GM12865 (cell line): ENCODE data around the gene AGL.
"Not testable (repeated sequence)": the region's sequence is repeated elsewhere in the genome, so short reads cannot be mapped to it uniquely, and the experiment has no call there.

Experiments
- DNase-seq: peaks from one replicate; pipeline ENCODE4 v3.0.0; 2010; ENCODE audit warnings: low read depth
- H3K4me3 ChIP-seq: 2 replicates; pipeline ENCODE4 v1.5.1; 2011; ENCODE audit warnings: mild to moderate bottlenecking, low read depth, low read length, control low read depth
- TF ChIP-seq, protein P1 (sequence below): IDR thresholded peaks from 2 replicates; pipeline ENCODE4 v1.5.1; 2011; ENCODE audit warnings: low read length, control low read depth, low read depth, inconsistent platforms; ENCODE audit not compliant: insufficient read depth; ENCODE audit errors: missing control alignments

AGL gene

GRCh38 chr1:99877568-99877967 is 27.4 kb downstream of the AGL start:
- H3K4me3 ChIP-seq, result no peak overlapping the region
- DNase-seq, result no peak
- TF ChIP-seq, protein P1, sequence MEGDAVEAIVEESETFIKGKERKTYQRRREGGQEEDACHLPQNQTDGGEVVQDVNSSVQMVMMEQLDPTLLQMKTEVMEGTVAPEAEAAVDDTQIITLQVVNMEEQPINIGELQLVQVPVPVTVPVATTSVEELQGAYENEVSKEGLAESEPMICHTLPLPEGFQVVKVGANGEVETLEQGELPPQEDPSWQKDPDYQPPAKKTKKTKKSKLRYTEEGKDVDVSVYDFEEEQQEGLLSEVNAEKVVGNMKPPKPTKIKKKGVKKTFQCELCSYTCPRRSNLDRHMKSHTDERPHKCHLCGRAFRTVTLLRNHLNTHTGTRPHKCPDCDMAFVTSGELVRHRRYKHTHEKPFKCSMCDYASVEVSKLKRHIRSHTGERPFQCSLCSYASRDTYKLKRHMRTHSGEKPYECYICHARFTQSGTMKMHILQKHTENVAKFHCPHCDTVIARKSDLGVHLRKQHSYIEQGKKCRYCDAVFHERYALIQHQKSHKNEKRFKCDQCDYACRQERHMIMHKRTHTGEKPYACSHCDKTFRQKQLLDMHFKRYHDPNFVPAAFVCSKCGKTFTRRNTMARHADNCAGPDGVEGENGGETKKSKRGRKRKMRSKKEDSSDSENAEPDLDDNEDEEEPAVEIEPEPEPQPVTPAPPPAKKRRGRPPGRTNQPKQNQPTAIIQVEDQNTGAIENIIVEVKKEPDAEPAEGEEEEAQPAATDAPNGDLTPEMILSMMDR, result no peak

DNA sequence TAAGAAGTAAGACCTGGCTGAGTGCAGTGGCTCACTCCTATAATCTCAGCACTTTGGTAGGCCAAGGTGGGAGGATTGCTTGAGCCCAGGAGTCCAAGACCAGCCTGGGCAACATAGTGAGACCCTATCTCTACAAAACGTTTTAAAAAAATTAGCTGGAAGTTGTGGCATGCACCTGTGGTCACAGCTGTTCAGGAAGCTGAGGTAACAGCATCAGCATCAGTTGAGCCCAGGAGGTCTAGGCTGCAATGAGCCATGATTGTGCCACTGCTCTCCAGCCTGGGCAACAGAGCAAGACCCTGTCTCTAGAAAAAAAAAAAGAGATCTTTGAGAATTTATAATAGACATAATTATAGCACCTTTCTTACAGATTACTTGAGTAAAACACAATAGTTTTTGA is 36.0 kb downstream of the AGL start:
- TF ChIP-seq, protein P1, result no peak
- no peak overlapping the region for H3K4me3 ChIP-seq
- no peak for DNase-seq

DNA sequence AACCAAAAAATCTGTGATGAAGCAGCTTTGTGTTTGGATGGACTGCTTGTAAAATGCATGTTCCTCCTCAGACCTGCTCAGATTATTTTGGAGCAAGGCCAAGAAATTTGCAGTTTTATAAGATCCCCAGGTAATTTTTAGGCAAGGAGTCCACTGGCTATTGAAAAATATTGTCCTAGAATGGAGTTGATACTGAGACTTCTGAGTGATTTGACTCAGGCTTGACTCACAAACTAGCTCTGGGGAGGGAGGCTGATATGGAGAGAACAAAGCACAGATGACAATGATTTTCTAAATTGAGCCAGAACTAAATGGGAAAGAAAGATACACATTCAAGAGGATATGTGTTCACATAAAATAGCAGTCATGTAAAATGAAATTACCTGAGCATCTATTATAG is 36.7 kb downstream of the AGL start:
- TF ChIP-seq, protein P1, result no peak
- H3K4me3 ChIP-seq, result no peak overlapping the region
- no peak for DNase-seq

DNA sequence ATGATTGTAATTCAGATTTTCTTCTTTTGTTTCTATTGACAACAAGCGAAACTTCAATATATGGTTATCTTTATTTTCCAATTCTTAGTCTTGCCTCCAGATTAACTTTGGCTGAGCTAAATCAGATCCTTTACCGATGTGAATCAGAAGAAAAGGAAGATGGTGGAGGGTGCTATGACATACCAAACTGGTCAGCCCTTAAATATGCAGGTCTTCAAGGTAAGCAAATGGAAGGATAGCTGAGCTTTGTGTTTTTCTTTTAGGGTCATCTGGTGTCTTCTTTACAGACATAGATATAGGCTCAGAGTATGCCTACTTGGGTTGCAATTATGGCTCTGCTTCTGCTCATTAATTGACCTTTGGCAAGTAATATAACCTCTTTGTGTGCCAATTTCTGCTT is 37.7 kb downstream of the AGL start:
- TF ChIP-seq, protein P1, result no peak
- DNase-seq, result no peak
- no peak overlapping the region for H3K4me3 ChIP-seq

DNA sequence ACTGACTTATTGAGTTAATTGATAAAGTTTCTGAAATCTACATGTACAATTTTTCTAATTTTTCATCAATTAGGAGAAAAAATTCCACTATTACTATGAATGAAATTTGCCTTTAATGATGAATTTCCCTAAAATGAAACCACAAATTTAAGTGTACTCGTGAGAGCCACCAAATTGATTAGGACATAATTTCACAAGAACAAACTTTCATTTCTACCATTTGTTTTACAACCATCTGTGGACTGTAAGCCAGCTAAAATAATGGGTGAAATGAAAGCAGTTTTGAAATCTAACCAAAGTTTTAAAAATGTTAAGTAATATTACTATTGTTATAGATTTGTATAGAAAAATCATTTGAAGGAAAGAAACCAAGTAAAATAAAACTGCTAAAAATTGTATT is 41.8 kb downstream of the AGL start:
- no peak for DNase-seq
- TF ChIP-seq, protein P1, result no peak
- H3K4me3 ChIP-seq, result no peak overlapping the region

DNA sequence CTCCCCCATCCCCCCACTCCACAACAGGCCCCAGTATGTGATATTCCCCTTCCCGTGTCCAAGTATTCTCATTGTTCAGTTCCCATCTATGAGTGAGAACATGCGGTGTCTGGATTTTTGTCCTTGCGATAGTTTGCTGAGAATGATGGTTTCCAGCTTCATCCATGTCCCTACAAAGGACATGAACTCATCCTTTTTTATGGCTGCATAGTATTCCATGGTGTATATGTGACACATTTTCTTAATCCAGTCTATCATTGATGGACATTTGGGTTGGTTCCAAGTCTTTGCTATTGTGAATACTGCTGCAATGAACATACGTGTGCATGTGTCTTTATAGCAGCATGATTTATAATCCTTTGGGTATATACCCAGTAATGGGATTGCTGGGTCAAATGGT is 53.1 kb downstream of the AGL start:
- not testable (repeated sequence) for DNase-seq, H3K4me3 ChIP-seq

GRCh38 chr1:99906535-99906934 is 56.4 kb downstream of the AGL start:
- DNase-seq, result no peak
- H3K4me3 ChIP-seq, result no peak overlapping the region
- TF ChIP-seq, protein P1, result no peak

GRCh38 chr1:99917214-99917613 is 67.1 kb downstream of the AGL start:
- DNase-seq, result no peak
- TF ChIP-seq, protein P1, result no peak
- H3K4me3 ChIP-seq, result no peak overlapping the region
